PC-9 (cell line): Measurements from ENCODE around the gene GLRA2.

Experiments used
- EZH2 ChIP-seq: fragments of 200-600 bp; sonication (generic); IDR thresholded peaks from 2 replicates; pipeline ENCODE4 v1.8.0; 2017; ENCODE audit warnings: antibody characterized with exemption, low read depth
- TF ChIP-seq, protein P1 (sequence below): fragments of 200-600 bp; sonication (generic); conservative IDR thresholded peaks from 2 replicates; pipeline ENCODE4 v1.6.1; 2017; ENCODE audit warnings: mixed run types, antibody characterized with exemption, mild to moderate bottlenecking, moderate library complexity

DNA sequence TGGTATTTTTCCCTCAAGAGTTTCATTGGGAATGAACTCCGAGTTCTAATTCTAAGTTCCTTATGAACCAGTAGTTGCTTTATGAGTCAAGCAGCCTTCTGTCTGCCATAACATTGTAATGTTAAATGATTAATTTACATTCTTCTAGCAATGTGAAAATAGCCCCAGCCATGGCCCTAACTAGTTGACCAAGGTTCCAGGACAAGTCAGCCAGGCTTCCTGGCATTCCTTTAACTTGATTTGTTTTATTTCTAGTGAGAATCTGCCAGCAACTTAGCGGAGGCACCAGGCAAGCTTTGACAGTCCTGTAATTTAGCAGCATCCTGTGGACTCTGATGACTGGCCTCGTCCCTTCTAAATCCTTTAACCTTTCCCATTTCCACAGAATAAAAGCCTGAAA, 69.0 kb downstream of the GLRA2 start:
- TF ChIP-seq, protein P1, sequence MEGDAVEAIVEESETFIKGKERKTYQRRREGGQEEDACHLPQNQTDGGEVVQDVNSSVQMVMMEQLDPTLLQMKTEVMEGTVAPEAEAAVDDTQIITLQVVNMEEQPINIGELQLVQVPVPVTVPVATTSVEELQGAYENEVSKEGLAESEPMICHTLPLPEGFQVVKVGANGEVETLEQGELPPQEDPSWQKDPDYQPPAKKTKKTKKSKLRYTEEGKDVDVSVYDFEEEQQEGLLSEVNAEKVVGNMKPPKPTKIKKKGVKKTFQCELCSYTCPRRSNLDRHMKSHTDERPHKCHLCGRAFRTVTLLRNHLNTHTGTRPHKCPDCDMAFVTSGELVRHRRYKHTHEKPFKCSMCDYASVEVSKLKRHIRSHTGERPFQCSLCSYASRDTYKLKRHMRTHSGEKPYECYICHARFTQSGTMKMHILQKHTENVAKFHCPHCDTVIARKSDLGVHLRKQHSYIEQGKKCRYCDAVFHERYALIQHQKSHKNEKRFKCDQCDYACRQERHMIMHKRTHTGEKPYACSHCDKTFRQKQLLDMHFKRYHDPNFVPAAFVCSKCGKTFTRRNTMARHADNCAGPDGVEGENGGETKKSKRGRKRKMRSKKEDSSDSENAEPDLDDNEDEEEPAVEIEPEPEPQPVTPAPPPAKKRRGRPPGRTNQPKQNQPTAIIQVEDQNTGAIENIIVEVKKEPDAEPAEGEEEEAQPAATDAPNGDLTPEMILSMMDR: no peak
- no peak for TF ChIP-seq EZH2
